ENCODE results near the gene GPR153. TPM values are rescaled to one million over a fixed set of nuclear protein-coding genes. Genes with fewer than 3 reads are reported as not detected.

Gene GPR153
- total and polyA plus RNA-seq, 2 donors, result 12.2 to 12.9 TPM

- Histone ChIP-seq H3K36me3 (ENCODE audit: insufficient read depth) (peaks cover 5% of the 10 kb centered on the region), H3K27ac (ENCODE audit: low read depth) (no peak overlapping the region), H3K4me1 (ENCODE audit: insufficient read depth) (no peaks in the 10 kb centered on the region), H3K4me3 (ENCODE audit: low read depth, low read length) (peak overlapping the region; percentile 99)
- 61% methylated on average over 6 of the region's 6 CpGs for WGBS
- DNase-seq (ENCODE audit: extremely low spot score), result no peak
Observed at GRCh38 chr1:6197746-6198427, 63.0 kb downstream of the GPR153 start.

Other genes with a start within 250 kb of the GPR153 start
- gene KCNAB2, start 215.2 kb downstream of the GPR153 start, total RNA-seq, result 3.8 TPM
- gene KCNAB2, start 215.2 kb downstream of the GPR153 start, polyA plus RNA-seq, result 13.0 TPM
- gene CHD5, start 80.8 kb downstream of the GPR153 start, total RNA-seq, result 0.53 TPM
- 1.6 TPM for gene CHD5, start 80.8 kb downstream of the GPR153 start, polyA plus RNA-seq
- gene RPL22, start 61.5 kb downstream of the GPR153 start, total RNA-seq, result 229 TPM
- gene RPL22, start 61.5 kb downstream of the GPR153 start, polyA plus RNA-seq, result 509 TPM
- gene RNF207, start 55.0 kb downstream of the GPR153 start, total RNA-seq, result 12.8 TPM
- gene RNF207, start 55.0 kb downstream of the GPR153 start, polyA plus RNA-seq, result 14.1 TPM
- gene ICMT, start 25.1 kb downstream of the GPR153 start, total RNA-seq, result 61.6 TPM
- gene ICMT, start 25.1 kb downstream of the GPR153 start, polyA plus RNA-seq, result 46.3 TPM
- gene HES3, start 16.9 kb downstream of the GPR153 start, total RNA-seq, result not detected
- gene HES3, start 16.9 kb downstream of the GPR153 start, polyA plus RNA-seq, result not detected
- 6.9 TPM for gene ACOT7, start 132.7 kb upstream of the GPR153 start, total RNA-seq
- gene ACOT7, start 132.7 kb upstream of the GPR153 start, polyA plus RNA-seq, result 36.8 TPM
- 0.53 TPM for gene HES2, start 158.8 kb upstream of the GPR153 start, total RNA-seq
- 0.03 TPM for gene HES2, start 158.8 kb upstream of the GPR153 start, polyA plus RNA-seq
- 0.58 TPM for gene ESPN, start 163.7 kb upstream of the GPR153 start, total RNA-seq
- 0.53 TPM for gene ESPN, start 163.7 kb upstream of the GPR153 start, polyA plus RNA-seq
- gene TNFRSF25, start 205.1 kb upstream of the GPR153 start, total RNA-seq, result 7.1 TPM
- gene TNFRSF25, start 205.1 kb upstream of the GPR153 start, polyA plus RNA-seq, result 4.3 TPM
- 9.9 TPM for gene PLEKHG5, start 230.6 kb upstream of the GPR153 start, total RNA-seq
- gene PLEKHG5, start 230.6 kb upstream of the GPR153 start, polyA plus RNA-seq, result 5.8 TPM

Measured in urinary bladder (tissue), 4 donors.